SU-DHL-6 (cell line): ENCODE measurements around the gene MAPT.

Experiments used
- H2AFZ ChIP-seq: fragments of 200-600 bp; sonication (generic); 2 replicates; pipeline ENCODE4 v1.6.1; 2014; ENCODE audit warnings: low read depth, mild to moderate bottlenecking, moderate library complexity, mixed read lengths, antibody characterized with exemption, low read length; ENCODE audit not compliant: severe bottlenecking
- H3F3A ChIP-seq: fragments of 200-600 bp; shearing (Covaris generic); 2 replicates; pipeline ENCODE4 v1.6.0; 2016; ENCODE audit warnings: antibody characterized with exemption, mild to moderate bottlenecking; ENCODE audit not compliant: insufficient read depth
- H3K27ac ChIP-seq: fragments of 200-600 bp; sonication (generic); 2 replicates; pipeline ENCODE4 v1.5.1; 2016; ENCODE audit warnings: low read depth, mild to moderate bottlenecking, low read length, moderate library complexity, mixed read lengths
- H3K27me3 ChIP-seq: fragments of 200-600 bp; sonication (generic), shearing (Covaris generic); 2 replicates; pipeline ENCODE4 v1.6.0; 2014; ENCODE audit warnings: mild to moderate bottlenecking, low read length
- H3K36me3 ChIP-seq: fragments of 200-600 bp; sonication (generic); 2 replicates; pipeline ENCODE4 v1.6.1; 2014; ENCODE audit warnings: mild to moderate bottlenecking, low read length, mixed read lengths
- H3K4me2 ChIP-seq: fragments of 300-600, 200-600 bp; shearing (Covaris generic), sonication (generic); 2 replicates; pipeline ENCODE4 v1.6.0; 2014; ENCODE audit warnings: low read length, low read depth, mild to moderate bottlenecking; ENCODE audit not compliant: poor library complexity, severe bottlenecking
- H3K4me3 ChIP-seq: fragments of 200-600 bp; sonication (generic); 2 replicates; pipeline ENCODE4 v1.5.1; 2014; ENCODE audit warnings: antibody characterized with exemption, low read length, mild to moderate bottlenecking, mixed read lengths; ENCODE audit not compliant: insufficient read depth, poor library complexity, severe bottlenecking
- H3K79me2 ChIP-seq: fragments of 200-600 bp; sonication (generic); 2 replicates; pipeline ENCODE4 v1.6.1; 2014; ENCODE audit warnings: mild to moderate bottlenecking, low read length, moderate library complexity; ENCODE audit not compliant: insufficient read depth
- H3K9ac ChIP-seq: fragments of 200-600 bp; sonication (generic); 2 replicates; pipeline ENCODE4 v1.7.0; 2014; ENCODE audit warnings: mild to moderate bottlenecking, low read length
- H3K9me2 ChIP-seq: fragments of 200-600 bp; sonication (generic); replicated peaks from 2 replicates; pipeline ENCODE4 v1.6.1; 2014; ENCODE audit warnings: low read length; ENCODE audit not compliant: insufficient read depth
- H3K9me3 ChIP-seq: fragments of 200-600 bp; sonication (generic); 2 replicates; pipeline ENCODE4 v1.6.1; 2014; ENCODE audit warnings: low read length, mixed read lengths; ENCODE audit not compliant: insufficient read depth
- H4K20me1 ChIP-seq: fragments of 200-600 bp; sonication (generic); 2 replicates; pipeline ENCODE4 v1.6.1; 2014; ENCODE audit warnings: low read depth, mild to moderate bottlenecking, antibody characterized with exemption, low read length, moderate library complexity, mixed read lengths
- CTCF ChIP-seq: fragments of 200-600 bp; sonication (generic); IDR thresholded peaks from one replicate; pipeline ENCODE4 v1.5.1; 2017; ENCODE audit warnings: antibody characterized with exemption, mild to moderate bottlenecking, low read length, moderate library complexity; ENCODE audit not compliant: insufficient read depth, poor library complexity, severe bottlenecking
- EZH2phosphoT487 ChIP-seq: fragments of 200-600 bp; sonication (generic), shearing (Covaris generic); conservative IDR thresholded peaks from 2 replicates; pipeline ENCODE4 v1.6.1; 2018; ENCODE audit warnings: mild to moderate bottlenecking, antibody characterized with exemption, low read length, moderate library complexity, mixed read lengths

MAPT gene

GRCh38 chr17:45918241-45918745 lies 23.9 kb downstream of the MAPT start:
- TF ChIP-seq CTCF = no peak
- TF ChIP-seq EZH2phosphoT487 = no peak
- H3K27me3 ChIP-seq = no peaks in the 10 kb centered on the region
- no peak overlapping the region for H3K4me3 ChIP-seq
- no peak overlapping the region for H2AFZ ChIP-seq
- no peak overlapping the region for H3K27ac ChIP-seq
- H3K9ac ChIP-seq = no peak overlapping the region
- H4K20me1 ChIP-seq = no peaks in the 10 kb centered on the region
- H3K79me2 ChIP-seq = no peaks in the 10 kb centered on the region
- H3K4me2 ChIP-seq = no peak overlapping the region
- no peaks in the 10 kb centered on the region for H3K9me2 ChIP-seq
- no peaks in the 10 kb centered on the region for H3F3A ChIP-seq
- no peaks in the 10 kb centered on the region for H3K9me3 ChIP-seq
- no peaks in the 10 kb centered on the region for H3K36me3 ChIP-seq

- TF ChIP-seq CTCF (no peak), EZH2phosphoT487 (no peak)
- no peak overlapping the region for H2AFZ ChIP-seq
- no peaks in the 10 kb centered on the region for H3K27me3 ChIP-seq
- H3K4me3 ChIP-seq = no peak overlapping the region
- no peaks in the 10 kb centered on the region for H3K79me2 ChIP-seq
- no peak overlapping the region for H3K4me2 ChIP-seq
- H3F3A ChIP-seq = no peaks in the 10 kb centered on the region
- no peak overlapping the region for H3K9ac ChIP-seq
- no peaks in the 10 kb centered on the region for H3K36me3 ChIP-seq
- no peaks in the 10 kb centered on the region for H3K9me3 ChIP-seq
- no peaks in the 10 kb centered on the region for H4K20me1 ChIP-seq
- no peak overlapping the region for H3K27ac ChIP-seq
- no peaks in the 10 kb centered on the region for H3K9me2 ChIP-seq
Measured at GRCh38 chr17:45919136-45919535, 24.8 kb downstream of the MAPT start.

GRCh38 chr17:45920083-45920482 lies 25.7 kb downstream of the MAPT start:
- no peak overlapping the region for H3K27ac ChIP-seq
- no peaks in the 10 kb centered on the region for H3K9me2 ChIP-seq
- no peak overlapping the region for H2AFZ ChIP-seq
- no peak for TF ChIP-seq CTCF
- TF ChIP-seq EZH2phosphoT487 = no peak
- H3K27me3 ChIP-seq = no peaks in the 10 kb centered on the region
- no peaks in the 10 kb centered on the region for H4K20me1 ChIP-seq
- no peak overlapping the region for H3K4me3 ChIP-seq
- H3F3A ChIP-seq = no peaks in the 10 kb centered on the region
- H3K9ac ChIP-seq = no peak overlapping the region
- H3K36me3 ChIP-seq = no peaks in the 10 kb centered on the region
- no peaks in the 10 kb centered on the region for H3K9me3 ChIP-seq
- no peak overlapping the region for H3K4me2 ChIP-seq
- no peaks in the 10 kb centered on the region for H3K79me2 ChIP-seq
